ENCODE data around the gene DERL3. TPM values are rescaled to one million over a fixed set of nuclear protein-coding genes. Genes with fewer than 3 reads are reported as not detected.
"Not testable (repeated sequence)": the region's sequence is repeated elsewhere in the genome, so short reads cannot be mapped to it uniquely, and the experiment has no call there.

Gene DERL3
- 3.1 TPM for total RNA-seq
- long read RNA-seq, partial matches to known transcripts = 0 of 4 reads
- long read RNA-seq, other reads (novel, unspliced or antisense) = 3 of 4 reads

GRCh38 chr22:23838681-23839468 lies at the start of gene DERL3:
TSS of gene DERL3 (minus strand) at chr22:23839006. CDS start at chr22:23838987, 19 bp downstream.
- intact Hi-C loops (cut with DNase I) = no loop called here
- DNase-seq (ENCODE audit: missing footprints) (peak; percentile 99), ATAC-seq (peak; percentile 65)

- no peak for ATAC-seq
- DNase-seq (ENCODE audit: missing footprints) = no peak
- intact Hi-C loops (cut with DNase I) = no loop called here
These were observed 45.3 kb upstream of the DERL3 start for GRCh38 chr22:23884140-23884539.

- DNase-seq (ENCODE audit: missing footprints) = no peak
- intact Hi-C loops (cut with DNase I) = no loop called here
These were observed 44.9 kb upstream of the DERL3 start for GRCh38 chr22:23883658-23884057.

DNA sequence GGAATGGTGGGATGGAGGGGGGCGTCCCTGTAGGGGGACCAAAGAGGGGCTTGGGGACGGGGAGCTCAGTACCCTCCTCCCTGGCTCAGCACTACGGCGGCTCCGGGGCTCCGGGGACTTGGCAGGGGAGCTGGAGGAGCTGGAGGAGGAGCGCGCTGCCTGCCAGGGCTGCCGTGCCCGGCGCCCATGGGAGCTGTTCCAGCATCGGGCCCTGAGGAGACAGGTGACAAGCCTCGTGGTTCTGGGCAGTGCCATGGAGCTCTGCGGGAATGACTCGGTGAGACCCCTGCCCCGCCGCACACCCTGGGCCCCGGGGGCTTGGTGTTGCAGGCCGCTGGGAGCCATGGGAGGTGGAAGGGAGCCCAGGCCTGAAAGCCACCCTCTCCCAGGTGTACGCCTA lies 43.6 kb upstream of the DERL3 start:
- intact Hi-C loops (cut with DNase I) = no loop called here
- no peak for DNase-seq (ENCODE audit: missing footprints)
- ATAC-seq = peak; percentile 26

More at GRCh38 chr22:23883658-23884057, 44.9 kb upstream of the DERL3 start:
- no peak for ATAC-seq

- intact Hi-C loops (cut with DNase I) = no loop called here
- ATAC-seq (peak; percentile 65), DNase-seq (ENCODE audit: missing footprints) (no peak)
These were observed 39.4 kb upstream of the DERL3 start for GRCh38 chr22:23878219-23878618.

GRCh38 chr22:23877566-23877965 lies 38.8 kb upstream of the DERL3 start:
- ATAC-seq = no peak
- no peak for DNase-seq (ENCODE audit: missing footprints)
- intact Hi-C loops (cut with DNase I) = no loop called here

DNA sequence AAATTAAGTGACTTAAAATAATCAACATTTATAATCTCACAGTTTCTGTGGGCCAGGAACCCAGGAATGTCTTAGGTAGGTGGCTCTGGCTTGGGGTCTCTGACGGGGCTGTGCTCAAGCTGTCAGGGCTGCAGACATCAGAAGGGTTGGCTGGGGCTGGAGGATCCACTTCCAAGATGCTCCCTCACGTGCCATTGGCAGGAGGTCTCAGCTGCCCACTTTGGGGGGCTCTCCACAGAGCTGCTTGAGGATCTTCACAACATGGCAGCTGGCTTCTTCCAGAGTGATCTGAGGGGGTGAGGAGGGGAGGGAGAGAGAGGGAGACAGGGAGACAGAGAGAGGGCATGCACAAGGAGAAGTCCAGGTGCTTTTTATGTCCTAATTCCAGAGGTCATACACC lies 37.0 kb upstream of the DERL3 start:
- ATAC-seq = no peak
- DNase-seq (ENCODE audit: missing footprints) = no peak
- intact Hi-C loops (cut with DNase I) = no loop called here

GRCh38 chr22:23874871-23875270 lies 36.1 kb upstream of the DERL3 start:
- ATAC-seq = no peak
- intact Hi-C loops (cut with DNase I) = no loop called here
- no peak for DNase-seq (ENCODE audit: missing footprints)

DNA sequence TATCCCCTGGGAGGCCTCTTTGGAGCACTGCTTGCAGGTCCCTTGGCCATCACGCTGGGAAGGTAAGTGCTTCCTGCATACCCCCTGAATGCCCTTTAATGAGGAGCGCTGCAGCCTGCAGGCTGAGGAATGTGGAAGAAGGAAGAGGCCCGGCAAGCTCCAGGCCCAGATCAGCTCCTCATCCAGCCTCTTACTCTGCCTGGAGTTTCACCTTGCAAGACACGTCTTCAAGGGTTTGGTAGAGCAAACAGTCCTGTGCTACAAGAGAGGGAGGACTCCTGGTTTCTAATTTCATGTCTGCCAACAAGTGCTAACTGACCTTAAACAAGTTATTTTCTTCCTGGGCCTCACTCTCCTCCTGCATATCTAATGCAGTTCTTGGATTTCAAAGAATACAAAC lies 29.8 kb upstream of the DERL3 start:
- DNase-seq (ENCODE audit: missing footprints) (no peak), ATAC-seq (no peak)
- intact Hi-C loops (cut with DNase I) = no loop called here

DNA sequence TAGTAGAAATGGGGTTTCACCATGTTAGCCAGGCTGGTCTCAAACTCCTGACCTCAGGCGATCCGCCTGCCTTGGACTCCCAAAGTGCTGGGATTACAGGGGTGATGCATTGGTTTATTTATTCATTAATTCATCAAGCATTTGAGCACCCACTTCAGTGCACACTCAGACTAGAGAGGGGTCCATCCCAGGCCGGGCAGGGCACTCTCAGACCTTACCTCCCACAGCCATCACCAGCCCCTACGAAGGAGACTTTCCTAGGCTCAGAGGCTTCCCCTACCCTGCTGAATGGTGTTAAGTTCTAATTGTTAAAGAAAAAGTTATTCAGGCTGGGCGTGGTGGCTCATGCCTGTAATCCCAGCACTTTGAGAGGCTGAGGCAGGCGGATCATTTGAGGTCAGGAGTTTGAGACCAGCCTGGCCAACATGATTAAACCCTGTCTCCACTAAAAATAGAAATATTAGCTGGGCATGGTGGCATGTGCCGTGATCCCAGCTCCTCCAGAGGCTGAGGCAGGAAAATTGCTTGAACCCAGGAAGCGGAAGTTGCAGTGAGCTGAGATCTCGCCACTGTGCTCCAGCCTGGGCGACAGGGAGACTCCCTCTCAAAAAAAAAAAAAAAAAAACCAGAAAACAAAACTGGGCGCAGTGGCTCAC lies 25.8 kb upstream of the DERL3 start:
- DNase-seq (ENCODE audit: missing footprints); intact Hi-C loops (cut with DNase I): not testable (repeated sequence)
- peak; percentile 35 for ATAC-seq

DNA sequence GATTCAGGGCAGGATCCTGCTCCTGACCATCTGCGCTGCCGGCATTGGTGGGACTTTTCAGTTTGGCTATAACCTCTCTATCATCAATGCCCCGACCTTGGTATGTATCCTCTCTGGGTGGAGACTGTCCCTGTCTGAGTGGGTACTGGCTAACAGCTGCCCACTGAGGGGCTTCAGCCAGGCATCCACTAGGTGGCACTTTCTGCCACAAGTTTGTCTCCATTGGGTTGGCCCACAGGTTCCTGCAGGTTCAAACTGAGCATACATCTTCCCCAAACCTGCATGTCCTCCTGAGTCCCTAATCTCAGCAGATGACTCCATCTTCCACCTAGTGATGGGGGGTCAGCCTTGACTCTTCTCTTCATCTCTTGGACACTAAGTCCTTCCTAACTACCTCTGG lies 23.3 kb upstream of the DERL3 start:
- intact Hi-C loops (cut with DNase I) = no loop called here
- DNase-seq (ENCODE audit: missing footprints) (no peak), ATAC-seq (no peak)

DNA sequence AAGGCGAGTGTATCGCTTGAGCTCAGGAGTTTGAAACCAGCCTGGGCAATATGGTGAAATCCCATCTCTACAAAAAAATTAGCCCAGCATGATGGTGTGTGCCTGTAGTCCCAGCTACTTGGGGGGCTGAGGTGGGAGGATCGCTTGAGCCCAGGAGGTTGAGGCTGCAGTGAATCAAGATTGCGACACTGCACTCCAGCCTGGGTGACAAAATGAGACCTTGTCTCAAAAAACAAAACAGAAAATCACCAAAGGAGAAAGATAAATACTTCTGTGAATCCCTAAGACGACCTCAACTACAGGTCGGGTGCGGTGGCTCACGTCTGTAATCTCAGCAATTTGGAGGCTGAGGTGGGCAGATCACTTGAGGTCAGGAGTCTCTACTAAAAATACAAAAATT lies 21.4 kb upstream of the DERL3 start:
- ATAC-seq; intact Hi-C loops (cut with DNase I): not testable (repeated sequence)

GRCh38 chr22:23859201-23859600 lies 20.4 kb upstream of the DERL3 start:
- DNase-seq (ENCODE audit: missing footprints) = no peak
- no peak for ATAC-seq
- intact Hi-C loops (cut with DNase I) = loop anchor here (10.0 kb wide), 1 partner anchor 544 kb away; no protein-coding TSS in a partner anchor

More for the DNA sequence above, 21.4 kb upstream of the DERL3 start:
- not testable (repeated sequence) for DNase-seq (ENCODE audit: missing footprints)

- no peak for DNase-seq (ENCODE audit: missing footprints)
- ATAC-seq = no peak
- intact Hi-C loops (cut with DNase I) = loop anchor here (10.0 kb wide), 1 partner anchor 544 kb away; no protein-coding TSS in a partner anchor
These were observed 19.6 kb upstream of the DERL3 start for GRCh38 chr22:23858484-23858815.

DNA sequence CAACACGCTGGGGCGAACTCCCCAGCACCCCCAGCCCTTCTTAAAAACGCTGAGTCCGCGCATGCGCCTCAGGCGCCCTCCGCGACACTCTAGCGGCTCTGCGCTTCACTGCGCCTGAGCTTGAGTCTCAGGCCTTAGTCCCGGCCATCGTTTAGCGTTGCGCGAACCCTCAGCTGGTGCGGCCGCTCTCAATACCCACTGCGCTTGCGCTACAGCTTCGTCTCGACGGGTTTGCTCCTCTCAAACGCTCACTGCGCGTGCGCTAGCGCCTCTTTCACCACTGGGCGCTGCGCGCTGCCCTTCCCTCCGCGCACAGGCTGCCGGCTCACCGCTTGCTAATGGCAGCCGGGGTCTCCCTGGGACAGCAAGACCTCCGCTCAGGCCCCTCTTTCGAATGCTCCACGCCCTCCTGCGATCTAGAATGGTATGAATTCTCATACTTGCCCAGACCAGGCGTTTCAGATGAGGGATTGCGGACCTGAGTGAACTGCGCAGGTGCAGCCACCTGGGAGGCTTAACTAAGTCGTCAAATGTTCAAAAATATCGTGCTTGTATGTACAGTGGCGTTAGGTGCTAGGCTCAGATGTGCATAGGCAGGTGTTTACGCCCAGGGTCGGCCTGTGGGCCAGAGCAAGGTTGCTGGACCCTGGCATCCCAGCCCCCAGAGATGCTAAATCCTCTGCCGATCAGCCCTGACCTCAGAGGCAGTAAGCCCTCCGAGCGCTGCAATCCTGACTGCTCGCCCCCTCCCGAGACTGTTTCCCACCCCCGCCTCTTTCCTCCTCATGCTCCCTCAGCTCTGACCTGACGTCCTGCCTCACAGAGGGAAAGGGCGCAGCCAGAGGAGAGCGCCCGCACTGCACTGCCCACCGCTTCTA lies 19.0 kb upstream of the DERL3 start, which contains the start of gene SLC2A11:
SLC2A11 (plus strand) TSS at position 270 of the 878 bp plus-strand sequence; CDS start at position 395, 125 bp downstream.
- intact Hi-C loops (cut with DNase I) = loop anchor here (10.0 kb wide), 1 partner anchor 543 kb away; no protein-coding TSS in a partner anchor
- DNase-seq (ENCODE audit: missing footprints) = peak; percentile 99
- ATAC-seq = peak; percentile 97

- intact Hi-C loops (cut with DNase I) = loop anchor here (10.0 kb wide), 1 partner anchor 542 kb away; no protein-coding TSS in a partner anchor
- ATAC-seq = peak; percentile 57
- DNase-seq (ENCODE audit: missing footprints) = no peak
These were observed 18.2 kb upstream of the DERL3 start for GRCh38 chr22:23856721-23857605.

DNA sequence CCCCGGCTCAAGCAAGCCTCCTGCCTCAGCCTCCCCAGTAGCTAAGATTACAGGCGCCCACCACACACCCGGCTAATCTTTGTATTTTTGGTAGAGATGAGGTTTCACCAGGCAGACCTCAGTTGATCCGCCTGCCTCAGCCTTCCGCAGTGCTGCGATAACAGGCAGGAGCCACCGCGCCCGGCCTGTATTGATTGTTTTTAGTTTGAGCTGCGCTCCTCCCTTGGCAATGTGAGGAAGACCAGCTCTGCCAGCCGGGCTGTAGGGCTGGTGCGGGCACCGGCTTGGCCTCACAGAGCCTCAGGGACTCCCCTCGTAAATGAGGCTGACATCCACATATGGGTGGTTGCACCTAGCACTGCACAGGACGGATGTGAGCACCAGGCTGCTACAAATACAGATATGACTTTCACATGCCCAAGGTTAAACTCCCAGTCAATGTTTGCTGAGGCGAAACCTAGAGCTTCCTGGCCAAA lies 11.4 kb upstream of the DERL3 start:
- intact Hi-C loops (cut with DNase I) = loop anchor here (10.0 kb wide), 1 partner anchor 535 kb away; no protein-coding TSS in a partner anchor
- ATAC-seq = no peak
- no peak for DNase-seq (ENCODE audit: missing footprints)
